UCSD-AML1 (cell line): Measurements from ENCODE around the gene PELI3.
"Not testable (repeated sequence)": the region's sequence is repeated elsewhere in the genome, so short reads cannot be mapped to it uniquely, and the experiment has no call there.

Experiments
- DNase-seq: peaks from one replicate; lab custom pipeline; 2025; ENCODE audit not compliant: unreplicated experiment; lab: John Stamatoyannopoulos, UW

PELI3 gene

DNA sequence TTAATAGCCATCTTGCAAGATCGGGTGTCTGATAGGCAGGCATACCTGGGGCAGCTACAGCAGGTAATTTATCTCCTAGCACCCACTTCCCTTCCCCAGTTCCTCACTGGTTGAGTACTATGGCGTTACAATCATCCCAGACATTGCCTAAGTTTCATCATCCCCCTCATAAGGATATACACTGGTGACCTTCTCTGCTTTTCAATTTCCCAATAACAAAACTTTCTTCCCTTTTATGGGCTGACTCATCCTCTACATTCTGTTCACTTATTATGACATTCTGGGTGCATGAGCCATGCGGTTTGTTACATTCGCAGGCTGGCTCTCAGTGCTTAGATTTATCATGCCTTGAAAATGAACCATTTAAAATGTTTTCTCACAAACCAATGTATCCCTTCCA is 23.1 kb upstream of the PELI3 start:
- DNase-seq = no peak

DNA sequence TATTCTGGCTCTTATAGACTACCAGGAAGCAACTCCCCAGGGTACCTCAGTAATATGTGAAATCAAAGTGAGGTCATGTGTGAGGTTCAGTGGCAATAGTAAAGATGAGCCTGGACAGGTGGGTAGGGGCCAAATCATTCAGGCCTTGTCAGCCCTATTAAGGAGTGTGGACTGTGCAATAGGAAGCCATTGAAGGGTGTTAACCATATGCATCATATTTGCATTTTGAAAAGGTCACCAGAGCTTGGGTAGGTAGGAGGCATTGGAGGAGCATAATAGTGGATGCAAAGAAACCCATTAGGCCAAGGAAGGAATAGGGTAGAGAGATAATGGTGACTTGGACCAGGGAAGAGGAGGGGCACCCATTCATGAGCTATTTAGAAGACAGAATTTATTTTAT is 19.7 kb upstream of the PELI3 start:
- no peak for DNase-seq

DNA sequence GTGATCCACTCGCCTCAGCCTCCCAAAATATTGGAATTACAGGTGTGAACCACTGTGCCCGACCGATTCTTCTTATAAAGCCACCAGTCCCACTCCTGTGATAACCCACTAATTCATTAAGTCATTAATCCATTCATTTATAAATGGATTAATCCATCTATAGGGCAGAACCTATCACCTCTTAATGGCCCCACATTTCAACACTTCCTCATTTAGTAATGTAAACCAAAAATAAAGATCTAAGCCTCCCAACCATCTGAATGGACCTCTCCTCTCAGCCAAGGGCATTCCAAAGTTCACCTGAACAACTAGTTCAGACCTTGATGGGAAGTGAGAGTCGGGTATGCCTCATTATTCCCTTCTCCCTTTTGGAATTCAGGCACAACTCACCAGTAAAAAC is 18.2 kb upstream of the PELI3 start:
- no peak for DNase-seq

DNA sequence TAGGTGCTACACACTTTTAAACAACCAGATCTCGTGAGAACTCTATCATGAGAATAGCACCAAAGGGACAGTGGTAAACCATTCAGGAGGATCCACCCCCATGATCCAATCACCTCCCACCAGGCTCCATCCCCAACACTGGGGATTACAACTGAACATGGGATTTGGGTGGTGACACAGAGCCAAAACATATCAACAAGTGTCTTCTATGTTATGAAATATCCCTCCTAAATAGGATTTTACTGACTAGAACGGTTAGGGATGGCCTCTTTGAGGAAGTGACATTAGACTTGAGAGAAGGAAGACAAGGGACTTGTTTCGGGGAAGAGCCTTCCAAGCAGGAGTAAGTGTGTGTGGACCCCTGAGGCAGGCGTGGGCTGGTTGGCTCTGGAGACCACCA is 16.1 kb upstream of the PELI3 start:
- DNase-seq = no peak

DNA sequence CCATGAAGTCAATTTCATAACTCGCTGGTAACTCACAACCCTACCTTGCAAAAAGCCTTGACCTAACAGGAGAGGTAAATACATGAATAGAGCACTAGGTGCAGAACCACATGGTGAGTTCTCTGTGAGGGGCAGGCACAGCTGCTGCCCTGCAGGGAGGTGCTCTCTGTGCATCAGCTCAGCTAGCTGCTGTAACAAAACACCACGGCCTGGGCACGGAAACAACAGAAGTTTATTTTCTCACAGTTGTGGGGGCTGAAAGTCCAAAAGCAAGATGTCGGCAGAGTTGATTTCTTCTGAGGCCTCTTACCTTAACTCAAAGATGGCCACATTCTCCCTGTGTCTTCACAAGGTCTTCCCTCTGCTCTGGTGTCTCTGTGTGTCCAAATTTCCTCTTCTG is 15.0 kb upstream of the PELI3 start:
- no peak for DNase-seq

DNA sequence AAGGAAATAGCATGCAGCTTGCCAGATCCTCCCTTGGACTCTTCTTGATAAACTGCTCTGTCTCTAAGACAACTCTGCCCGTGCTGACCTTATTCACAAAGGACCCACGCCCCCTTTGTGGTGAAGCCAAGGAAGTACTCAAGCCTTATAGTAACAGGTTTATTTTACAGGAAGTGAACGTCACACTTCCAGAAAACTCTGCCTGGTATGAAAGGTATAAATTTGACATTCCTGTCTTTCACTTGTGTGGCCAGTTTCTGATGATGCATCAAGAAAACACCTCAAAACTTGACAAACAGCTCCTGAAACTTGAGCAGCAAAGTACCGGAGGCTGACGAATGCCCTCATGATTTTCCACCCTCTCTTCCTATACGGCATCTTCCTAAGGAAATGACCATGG is 12.5 kb upstream of the PELI3 start:
- DNase-seq = no peak

DNA sequence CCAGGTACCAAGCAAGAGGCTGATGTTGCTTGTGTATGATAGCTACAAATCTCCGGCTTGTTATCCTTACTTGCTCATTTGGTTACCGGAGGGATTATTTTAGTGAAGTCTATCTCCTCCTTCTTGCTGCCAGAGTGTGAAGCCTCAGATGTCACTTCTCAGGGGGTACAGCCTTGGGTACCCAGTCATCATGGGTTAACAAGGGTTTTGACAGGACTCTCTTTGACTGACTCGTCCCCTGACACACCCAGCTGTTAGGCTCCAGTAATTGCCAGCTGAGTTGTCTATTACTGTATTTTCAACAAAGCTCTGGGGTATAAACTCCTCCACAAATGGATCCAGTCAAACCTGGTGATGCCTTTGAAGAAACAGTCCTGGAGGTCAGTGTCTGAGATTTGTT is 11.9 kb upstream of the PELI3 start:
- DNase-seq = no peak

DNA sequence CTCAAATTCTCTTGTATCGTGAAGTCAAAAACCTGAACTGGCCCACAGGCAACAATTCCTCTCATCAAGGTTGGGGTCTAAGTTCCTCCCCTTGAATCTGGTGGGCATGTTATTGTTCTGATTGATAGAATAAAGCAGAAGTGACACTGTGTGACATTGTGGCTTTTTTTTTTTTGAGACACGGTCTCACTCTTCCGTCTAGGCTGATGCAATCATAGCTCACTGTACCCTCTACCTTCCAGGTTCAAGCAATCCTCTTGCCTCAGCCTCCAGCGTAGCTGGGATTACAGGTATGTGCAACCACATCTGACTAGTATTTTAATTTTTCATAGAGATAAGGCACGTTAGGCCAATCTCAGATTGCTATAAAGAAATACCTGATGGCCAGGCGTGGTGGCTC is 8.9 kb upstream of the PELI3 start:
- DNase-seq = no peak

DNA sequence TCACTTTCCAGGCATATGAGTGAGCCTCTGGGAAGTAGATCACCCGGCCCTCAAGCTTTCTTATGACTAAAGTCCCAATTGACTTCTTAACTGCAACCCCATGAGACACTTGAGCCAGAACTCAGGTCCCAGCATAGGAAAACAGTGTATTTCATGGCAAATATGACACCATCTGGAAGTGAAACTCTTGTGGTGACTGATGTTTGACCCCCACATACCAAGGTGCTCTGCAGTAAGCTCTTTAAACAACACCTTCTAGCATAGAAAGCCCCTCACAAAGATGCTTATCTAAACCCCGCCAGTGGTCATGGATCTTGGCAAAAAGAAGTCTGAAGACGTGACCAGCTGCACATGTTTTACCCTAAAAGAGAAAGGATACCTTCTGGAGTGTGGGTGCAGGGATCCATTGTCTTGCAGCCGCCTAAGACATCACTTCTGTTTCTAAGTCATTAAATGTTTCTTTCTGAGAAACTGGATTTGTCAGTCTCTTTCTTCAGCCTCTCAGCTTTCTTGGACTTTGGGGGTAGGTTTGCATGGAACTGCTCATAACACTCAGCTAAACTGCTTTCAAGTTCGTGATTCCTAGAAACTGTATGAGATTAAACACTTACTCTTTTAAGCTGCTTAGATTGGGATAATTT is 7.4 kb upstream of the PELI3 start:
- DNase-seq = no peak

DNA sequence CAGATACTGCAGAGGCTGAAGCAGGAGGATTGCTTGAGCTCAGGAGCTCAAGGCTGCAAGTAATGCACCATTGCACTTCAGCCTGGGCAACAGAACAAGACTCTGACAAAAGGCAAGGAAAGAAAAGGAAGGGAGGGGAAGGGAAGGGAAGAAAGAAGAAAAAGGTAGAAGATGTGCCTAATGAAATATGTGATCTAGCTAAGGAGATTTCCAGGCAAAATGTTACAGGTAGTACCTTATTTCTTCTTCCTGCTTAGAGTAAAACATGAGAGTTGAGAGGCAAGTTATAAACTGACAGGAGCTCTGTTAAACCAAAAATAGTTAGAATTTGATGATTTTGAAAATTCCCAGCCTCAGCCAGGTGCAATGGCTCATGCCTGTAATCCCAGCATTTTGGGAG is 4.7 kb upstream of the PELI3 start:
- no peak for DNase-seq

DNA sequence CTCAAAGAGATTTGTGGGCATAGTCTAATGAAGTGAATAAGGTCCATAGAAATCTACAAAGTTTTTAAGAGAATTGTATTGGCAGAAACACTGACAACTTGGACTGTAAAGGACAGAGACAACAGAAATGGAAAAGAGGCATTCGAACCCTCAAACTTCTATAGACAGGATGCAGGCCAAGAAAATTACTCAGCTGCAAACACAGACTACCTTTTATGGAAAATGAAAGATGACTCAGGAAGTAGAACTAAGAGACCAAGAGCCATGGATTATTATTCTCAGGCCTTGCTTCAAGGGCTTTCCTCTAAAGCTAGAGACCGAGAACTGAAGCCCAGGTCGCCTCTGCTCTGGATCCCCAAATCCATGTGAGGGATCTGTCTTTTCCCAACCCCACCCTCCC is 3.8 kb upstream of the PELI3 start:
- no peak for DNase-seq

DNA sequence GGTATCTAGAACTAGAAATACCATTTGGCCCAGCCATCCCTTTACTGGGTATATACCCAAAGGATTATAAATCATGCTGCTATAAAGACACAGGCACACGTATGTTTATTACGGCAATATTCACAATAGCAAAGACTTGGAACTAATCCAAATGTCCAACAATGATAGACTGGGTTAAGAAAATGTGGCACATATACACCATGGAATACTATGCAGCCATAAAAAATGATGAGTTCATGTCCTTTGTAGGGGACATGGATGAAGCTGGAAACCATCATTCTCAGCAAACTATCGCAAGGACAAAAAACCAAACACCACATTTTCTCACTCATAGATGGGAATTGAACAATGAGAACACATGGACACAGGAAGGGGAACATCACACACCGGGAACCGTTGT is 2.6 kb upstream of the PELI3 start:
- DNase-seq = not testable (repeated sequence)

DNA sequence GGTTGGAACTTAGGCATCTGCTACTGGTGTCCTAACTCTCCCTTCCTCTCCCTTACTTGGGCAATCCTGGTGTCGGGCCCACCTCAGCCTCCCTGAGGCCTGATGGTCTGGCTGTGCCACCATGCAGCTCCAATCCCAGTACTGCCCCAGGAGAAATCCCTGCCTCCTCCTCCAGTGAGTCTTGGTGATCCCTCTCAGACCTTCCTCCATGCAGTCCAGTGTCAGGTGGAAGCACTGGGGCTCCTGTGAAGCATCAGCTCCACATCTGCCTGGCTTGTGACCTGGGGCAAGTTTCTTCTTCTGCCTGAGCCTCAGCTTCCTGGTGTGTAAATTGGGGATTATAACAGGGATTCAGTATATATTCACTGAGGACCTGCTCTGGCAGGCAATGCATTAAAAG is 1.8 kb upstream of the PELI3 start:
- DNase-seq = no peak

DNA sequence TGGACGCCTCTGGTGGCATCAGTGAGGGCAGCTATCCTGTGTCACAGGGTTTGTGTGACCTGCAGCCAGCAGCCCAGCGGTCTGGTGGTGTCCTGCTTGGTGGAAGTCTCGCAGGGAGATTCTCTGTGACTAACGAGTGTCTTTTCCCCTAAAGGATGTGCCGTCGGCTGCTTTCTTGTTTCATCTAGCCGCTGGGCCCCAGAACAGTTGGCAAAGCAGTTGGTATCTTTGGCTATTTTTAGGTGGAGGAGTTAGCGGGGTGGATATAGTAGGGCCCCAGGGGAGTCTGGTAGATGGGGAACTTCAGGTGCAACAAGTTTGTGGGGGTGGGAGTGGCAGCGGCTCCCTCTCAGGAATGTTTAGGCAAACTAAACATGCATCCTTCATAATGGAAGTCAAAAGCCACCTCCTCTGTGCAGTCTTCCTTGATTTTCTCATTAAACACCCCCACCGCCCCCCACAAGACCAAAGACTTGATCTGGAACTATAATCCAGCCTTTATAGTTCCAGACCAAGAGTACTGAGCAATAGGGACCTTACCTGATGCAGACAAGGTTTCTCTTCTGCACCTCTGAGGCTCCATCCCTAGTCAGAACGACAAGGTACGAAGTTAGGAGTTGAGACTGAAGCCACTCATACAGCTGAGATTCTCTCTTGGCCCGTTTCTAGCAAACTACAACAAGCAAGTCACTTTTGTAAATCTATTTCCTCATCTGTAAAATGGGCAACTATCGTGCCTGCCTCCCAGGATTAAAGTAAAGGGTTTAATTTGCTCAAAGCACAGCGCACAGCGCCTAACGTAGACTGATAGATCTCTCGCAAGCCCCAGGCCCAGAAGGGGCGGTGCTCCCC is 1.1 kb upstream of the PELI3 start:
- no peak for DNase-seq

DNA sequence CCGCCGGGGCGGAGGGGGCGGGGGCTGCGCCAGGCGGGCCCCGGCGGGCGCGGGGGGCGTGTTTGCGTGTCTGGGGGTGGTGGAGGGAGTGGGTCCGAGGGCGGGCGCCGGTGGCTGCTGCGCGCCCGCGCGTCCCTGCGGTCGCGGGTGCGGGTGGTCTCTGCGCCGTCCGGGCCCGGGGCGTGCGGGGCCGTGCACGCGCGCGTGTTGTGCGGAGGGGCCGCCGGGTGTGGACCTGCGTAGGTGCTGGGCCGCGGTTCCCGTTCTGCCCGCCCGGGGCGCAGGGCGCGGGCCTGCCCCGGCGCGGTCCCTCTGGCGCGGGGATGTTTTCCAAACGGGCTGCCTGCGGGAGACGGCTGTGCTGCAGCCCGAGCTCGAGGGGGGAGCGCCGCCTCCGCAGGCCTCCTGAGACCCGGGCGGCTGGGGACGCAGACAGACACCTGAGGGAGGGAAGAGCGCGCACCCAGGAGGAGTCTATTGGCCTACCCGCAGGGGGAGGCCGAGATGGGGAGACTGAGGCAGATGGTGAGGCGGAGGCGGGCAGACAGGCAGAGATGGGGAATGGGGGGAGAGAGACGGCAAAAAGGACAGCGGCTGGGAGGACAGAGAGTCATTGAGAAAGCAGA is 442 bp downstream of the PELI3 start:
- DNase-seq = no peak

DNA sequence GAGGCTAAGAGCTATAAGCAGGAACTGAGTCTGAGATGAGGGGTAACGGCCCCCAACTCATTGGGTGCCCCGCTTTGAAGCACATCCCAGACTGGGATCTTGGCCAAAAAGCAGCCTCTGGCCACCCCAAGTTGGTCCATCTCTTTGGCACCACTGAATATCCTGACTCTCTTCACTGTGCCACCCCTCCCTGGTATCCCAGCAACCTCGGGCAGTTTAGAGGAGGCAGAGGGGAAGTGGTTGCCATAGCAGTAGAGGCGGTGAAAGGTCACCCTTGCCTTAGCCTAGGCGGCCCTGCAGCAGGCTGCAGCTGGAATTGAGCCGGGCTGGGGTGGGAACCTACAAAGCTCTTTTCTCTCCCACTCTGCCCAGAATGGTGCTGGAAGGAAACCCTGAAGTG is 1.1 kb downstream of the PELI3 start:
- DNase-seq = peak; percentile 45

DNA sequence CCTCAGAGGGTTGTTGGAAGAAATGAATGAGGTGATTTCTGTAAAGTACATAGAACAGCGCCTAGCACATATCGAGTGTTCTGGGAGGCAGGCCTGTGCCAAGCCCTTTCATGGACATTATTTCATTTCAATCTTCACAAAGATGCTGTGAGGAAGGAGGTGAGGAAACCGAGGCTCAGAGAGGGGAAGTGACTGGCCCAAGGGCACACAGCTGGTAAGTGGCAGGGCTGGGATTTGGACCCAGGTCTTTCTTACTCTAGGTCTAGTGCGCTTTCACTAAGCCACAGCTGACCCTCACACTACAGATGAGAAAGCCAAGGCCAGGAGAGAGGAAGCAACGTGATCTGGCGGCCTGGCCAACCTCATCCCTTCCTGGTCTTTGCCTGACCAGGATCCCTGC is 2.0 kb downstream of the PELI3 start:
- no peak for DNase-seq

DNA sequence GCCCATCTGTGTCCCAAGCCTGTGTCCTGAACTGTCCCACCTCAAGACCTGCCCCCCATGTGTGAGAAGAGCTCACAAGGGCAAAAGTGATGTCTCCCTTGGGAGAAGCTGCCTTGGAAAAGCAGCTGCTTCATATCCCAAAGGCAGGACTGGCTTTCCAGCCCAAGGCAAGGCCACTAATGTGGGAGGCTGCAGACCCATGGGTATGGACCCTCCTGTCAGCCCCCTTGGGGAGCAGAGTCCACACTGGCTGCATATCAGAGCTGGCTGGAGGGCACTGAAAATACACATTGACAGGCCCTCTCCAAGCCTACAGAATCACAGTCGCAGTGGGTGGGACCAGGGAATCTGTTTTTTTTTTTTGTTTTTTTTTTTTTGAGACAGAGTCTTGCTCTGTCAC is 2.7 kb downstream of the PELI3 start:
- no peak for DNase-seq

DNA sequence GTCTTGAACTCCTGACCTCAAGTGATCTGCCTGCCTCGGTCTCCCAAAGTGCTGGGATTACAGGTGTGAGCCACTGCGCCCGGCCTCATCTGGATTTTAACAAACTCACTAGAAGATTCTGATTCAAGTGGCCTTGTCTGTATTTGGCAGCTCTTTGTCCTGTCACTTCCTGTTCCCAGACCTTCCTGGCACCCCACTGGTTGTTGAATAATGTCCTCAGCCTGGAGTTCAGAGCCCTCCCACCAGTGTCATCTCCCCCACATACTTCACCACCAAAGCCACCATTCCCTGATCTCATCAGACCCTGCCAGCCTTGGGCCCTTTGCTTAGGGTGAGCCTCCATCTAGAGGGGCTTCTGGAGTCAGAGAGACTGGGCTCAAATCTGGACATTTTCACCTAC is 3.3 kb downstream of the PELI3 start:
- DNase-seq = no peak

DNA sequence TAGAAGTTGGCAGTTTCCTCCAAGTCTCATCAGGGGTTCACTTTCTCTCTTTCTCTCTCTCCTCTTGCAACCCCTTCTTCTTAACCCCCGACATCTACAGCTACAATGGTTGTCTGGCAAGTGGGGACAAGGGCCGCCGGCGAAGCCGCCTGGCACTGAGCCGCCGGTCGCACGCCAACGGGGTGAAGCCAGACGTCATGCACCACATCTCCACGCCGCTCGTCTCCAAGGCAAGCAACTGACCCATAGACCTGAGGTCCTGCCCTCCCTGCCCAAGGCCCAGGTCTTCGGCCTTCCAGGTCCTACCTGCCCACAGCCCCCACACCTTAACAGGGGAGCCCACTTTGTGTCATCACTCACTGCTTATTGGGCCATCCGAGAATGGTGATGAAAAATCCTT is 4.4 kb downstream of the PELI3 start:
- DNase-seq = no peak

DNA sequence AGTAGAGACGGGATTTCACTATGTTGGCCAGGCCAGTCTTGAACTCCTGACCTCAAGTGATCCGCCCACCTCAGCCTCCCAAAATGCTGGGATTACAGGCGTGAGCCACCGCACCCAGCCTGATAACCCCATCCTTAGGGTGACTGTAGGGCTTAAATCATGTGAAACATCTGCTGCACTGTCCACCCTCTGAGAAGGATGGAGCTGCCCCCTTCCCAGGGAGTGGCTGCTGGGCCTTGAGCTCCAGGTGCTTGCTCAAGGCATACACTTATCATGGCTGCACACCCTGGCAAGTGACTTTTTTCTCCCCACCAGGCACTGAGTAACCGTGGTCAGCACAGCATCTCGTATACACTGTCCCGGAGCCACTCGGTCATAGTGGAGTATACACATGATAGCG is 5.3 kb downstream of the PELI3 start:
- DNase-seq = no peak

DNA sequence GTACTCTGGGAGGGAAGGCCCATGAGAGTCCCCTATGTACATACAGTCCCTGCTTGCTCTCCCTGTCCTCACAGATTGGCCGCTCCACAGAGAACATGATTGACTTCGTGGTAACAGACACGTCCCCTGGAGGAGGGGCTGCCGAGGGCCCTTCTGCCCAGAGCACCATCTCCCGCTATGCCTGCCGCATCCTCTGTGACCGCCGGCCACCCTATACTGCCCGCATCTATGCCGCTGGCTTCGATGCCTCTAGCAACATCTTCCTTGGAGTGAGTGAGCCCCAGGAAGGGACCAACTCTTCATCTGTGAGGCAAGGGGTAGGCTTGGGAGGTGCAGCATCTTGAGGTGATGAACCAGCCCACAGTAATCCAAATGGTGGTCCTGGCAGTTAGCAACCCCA is 6.5 kb downstream of the PELI3 start:
- no peak for DNase-seq
